ENCODE data around the gene TNS3.

The TNS3 gene

DNA sequence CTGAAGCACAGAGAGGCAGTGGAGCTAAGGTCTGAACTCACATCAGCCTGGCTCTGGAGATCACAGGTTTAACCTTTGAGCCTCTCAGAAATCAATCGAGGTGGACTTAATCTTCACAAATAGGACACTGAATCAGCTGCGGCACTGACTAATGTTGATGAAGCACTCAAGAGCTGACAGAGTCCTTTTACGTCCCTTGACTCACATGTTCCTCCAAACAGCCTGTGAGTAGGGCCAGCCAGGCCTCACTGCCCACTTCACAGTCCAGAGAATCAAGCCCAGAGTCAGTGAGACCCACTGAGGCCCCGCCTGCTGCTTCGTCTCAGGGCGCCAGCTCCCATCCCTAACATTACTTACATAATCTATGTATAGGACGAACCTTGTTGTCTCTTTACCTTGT, 63.1 kb downstream of the TNS3 start:
- no peak for DNase-seq

GRCh38 chr7:47517821-47518480, 64.0 kb downstream of the TNS3 start:
- DNase-seq: no peak

GRCh38 chr7:47516985-47517600, 64.8 kb downstream of the TNS3 start:
- DNase-seq: no peak

DNA sequence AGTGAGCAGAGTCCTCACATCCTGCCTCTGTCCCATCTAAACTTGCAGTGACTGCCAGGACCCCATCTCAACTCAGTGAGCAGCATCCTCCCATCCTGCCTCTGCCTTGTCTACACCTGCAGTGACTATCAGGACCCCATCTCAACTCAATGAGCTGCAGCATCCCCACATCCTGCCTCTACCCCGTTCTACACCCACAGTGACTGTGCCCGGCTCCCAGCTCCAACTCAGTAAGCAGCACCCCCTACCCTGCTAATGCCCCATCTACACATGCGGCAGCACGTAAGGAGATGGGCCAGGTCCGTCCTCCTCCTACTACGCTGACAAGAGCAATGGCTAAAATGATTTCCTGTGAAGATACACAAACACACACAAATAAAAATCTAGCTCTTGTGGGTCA, 65.5 kb downstream of the TNS3 start:
- no peak for DNase-seq

DNA sequence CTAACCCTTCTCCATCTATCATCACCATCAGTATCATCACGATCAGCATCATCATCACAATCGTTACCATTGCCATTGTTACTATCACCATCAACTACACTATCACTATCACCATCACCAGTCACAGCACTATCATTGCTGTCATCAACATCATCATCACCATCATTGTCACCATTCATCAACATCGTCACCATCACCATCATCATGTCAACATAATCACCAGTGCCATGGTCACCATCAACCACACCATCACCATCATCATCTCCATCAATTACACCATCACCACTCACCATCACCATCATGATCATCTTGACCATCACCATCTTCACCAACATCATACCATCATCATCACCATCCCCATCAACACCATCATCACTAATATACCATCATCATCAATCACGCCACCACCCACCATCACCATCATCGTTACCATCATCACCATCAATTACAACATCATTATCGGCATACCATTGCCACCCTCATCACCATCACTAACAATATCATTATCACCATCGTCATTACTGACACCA, 66.5 kb downstream of the TNS3 start:
- DNase-seq: no peak

GRCh38 chr7:47514818-47515217, 67.1 kb downstream of the TNS3 start:
- DNase-seq: no peak

GRCh38 chr7:47514367-47514766, 67.5 kb downstream of the TNS3 start:
- no peak for DNase-seq

DNA sequence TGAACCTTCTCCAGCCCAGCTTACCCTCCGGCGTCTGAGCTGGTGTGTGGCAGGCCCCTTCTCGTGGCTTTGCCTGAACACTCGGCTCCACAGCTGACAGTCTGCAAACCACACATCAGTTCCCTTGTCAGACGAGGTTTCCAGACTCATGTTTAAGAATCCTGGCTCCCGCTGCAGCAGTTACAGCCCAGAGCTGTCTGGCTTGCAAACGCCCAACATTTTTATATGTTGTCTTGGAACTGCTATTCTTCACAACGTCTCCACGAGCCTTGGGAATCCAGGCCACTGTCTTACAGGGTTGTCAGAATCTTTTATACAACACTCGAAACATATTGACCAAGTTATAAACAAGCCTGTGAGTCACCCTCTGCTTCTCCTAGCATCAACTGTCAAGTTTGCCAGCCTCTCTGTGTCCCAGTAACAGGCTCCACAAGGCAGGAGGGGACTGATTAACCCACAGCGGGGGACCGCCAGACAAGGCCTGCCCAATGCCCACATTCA, 68.1 kb downstream of the TNS3 start:
- no peak for DNase-seq

GRCh38 chr7:47512481-47513176, 69.3 kb downstream of the TNS3 start:
- DNase-seq: no peak

GRCh38 chr7:47511699-47512370, 70.1 kb downstream of the TNS3 start:
- no peak for DNase-seq

DNA sequence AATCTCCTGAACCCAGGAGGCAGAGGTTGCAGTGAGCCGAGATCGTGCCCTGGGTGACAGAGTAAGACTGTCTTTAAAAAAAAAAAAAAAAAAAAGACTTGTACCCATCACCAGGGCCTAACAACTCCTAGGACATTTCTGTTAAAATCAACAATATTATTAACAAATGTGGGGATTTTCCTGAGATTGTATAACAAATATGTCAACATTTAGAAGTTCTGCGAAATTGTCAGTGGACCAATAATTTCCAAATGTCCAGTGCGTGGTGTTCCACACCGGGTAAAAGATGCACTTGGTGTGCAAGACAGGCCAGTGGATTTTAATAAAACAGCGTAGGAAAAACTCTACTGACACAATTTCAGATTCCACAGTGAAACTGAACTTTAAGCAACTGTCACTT, 71.1 kb downstream of the TNS3 start:
- no peak for DNase-seq

DNA sequence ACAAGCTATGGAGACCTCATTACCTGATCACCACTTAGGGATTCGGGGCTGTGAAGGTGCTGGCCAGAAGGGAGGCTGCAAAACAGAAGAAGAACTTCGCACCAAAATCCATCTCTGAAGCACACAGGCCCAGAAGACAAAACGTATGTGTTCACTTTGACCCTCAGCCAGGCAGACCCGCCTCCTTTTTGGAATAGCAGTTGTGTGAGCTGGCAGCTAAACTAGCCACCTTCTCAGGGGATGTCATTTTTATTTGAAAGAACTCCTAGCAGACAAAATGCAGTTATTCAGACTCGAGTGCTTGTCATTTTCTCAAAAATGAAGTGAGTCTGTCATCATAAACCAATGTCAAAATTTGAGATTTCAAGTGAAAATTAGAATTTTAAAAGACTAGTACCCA, 71.7 kb downstream of the TNS3 start:
- DNase-seq: no peak

DNA sequence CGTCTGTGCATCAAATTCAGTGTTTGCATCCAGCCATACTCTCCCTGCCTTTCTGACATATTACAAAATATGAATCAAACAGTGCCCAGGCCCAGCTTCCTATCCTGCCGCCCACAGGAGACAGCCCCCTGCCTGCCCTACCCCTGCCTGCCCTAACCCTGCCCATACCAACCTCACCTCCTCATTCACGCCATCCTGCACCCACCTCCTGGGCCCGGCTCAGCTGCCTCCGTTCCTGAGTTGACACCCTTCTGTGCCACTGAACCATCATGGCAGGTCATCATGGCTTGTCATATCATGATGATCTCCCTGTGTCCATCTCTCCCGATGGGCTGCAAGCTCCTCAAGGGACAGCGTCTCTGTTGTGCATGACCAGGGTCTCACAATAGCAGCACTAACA, 72.3 kb downstream of the TNS3 start:
- no peak for DNase-seq

- no peak for DNase-seq
Observed at GRCh38 chr7:47508389-47509380, 73.2 kb downstream of the TNS3 start.

DNA sequence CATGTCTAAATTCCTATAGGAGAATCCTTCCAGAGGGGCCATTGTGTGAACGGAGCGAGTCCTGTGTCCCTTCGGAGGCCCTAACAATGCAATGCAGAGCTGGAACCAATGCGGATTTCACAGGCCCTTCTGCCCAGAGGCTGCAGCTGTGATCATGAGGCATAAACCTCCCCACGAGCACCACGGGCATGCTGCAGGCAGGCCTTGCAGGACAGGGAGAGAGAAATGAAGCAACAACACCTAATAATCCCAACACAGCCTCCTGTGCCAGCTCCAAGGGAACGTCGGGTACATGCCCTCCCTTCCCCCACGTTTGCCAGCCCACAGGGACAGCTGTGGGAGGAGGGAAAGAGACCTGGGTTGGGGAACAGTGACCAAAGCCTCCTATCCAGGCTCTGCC, 74.4 kb downstream of the TNS3 start:
- DNase-seq: no peak

- DNase-seq: no peak
Observed at GRCh38 chr7:47506382-47507339, 75.2 kb downstream of the TNS3 start.

GRCh38 chr7:47505312-47506007, 76.5 kb downstream of the TNS3 start:
- DNase-seq: no peak

- DNase-seq: no peak
Observed at GRCh38 chr7:47504551-47505311, 77.2 kb downstream of the TNS3 start.

GRCh38 chr7:47503281-47503680, 78.6 kb downstream of the TNS3 start:
- DNase-seq: no peak

All from activated gamma-delta T cell (primary cell).